COR-L47 (cell line): ENCODE measurements around the gene TAT.
A peak's percentile ranks its signal among the peaks of the same experiment; 100 is the strongest.

Experiments
- DNase-seq: peaks from one replicate; lab custom pipeline; 2025; lab: John Stamatoyannopoulos, UW

Gene TAT

DNA sequence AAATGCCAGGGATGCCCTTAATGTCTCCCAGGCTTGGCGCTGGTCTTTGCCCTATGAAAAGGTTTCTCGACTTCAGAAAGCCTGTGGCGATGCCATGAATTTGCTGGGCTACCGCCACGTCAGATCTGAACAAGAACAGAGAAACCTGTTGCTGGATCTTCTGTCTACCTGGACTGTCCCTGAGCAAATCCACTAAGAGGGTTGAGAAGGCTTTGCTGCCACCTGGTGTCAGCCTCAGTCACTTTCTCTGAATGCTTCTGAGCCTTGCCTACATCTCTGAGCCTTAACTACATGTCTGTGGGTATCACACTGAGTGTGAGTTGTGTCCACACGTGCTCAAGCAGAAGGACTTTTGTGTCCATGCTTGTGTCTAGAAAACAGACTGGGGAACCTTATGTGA lies 39.2 kb downstream of the TAT start:
- DNase-seq: peak; percentile 33

DNA sequence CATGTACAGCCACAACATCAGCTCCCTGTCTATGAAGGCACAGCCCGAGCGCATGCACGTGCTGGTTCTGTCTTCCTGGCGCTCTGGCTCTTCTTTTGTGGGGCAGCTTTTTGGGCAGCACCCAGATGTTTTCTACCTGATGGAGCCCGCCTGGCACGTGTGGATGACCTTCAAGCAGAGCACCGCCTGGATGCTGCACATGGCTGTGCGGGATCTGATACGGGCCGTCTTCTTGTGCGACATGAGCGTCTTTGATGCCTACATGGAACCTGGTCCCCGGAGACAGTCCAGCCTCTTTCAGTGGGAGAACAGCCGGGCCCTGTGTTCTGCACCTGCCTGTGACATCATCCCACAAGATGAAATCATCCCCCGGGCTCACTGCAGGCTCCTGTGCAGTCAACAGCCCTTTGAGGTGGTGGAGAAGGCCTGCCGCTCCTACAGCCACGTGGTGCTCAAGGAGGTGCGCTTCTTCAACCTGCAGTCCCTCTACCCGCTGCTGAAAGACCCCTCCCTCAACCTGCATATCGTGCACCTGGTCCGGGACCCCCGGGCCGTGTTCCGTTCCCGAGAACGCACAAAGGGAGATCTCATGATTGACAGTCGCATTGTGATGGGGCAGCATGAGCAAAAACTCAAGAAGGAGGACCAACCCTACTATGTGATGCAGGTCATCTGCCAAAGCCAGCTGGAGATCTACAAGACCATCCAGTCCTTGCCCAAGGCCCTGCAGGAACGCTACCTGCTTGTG lies 40.0 kb downstream of the TAT start:
- no peak for DNase-seq

DNA sequence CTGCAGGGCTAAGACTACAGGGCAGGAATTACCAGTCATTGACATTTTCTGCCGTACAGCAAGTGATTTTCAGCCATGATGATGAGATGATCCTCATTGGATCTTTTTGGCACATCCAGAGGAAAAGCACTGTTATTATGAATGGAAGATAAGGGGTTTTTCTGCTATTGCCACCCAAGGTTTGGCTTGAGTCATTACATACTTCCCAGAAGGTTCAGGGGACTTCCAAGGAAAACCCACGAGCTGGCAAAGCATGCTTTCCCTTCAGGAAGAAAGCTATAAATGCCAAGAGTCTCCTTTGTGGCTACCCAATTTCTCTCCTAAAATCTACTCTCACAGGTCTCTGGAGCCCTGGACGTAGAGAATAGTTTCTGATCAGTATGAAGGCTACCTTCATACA lies 44.5 kb downstream of the TAT start:
- DNase-seq: no peak

DNA sequence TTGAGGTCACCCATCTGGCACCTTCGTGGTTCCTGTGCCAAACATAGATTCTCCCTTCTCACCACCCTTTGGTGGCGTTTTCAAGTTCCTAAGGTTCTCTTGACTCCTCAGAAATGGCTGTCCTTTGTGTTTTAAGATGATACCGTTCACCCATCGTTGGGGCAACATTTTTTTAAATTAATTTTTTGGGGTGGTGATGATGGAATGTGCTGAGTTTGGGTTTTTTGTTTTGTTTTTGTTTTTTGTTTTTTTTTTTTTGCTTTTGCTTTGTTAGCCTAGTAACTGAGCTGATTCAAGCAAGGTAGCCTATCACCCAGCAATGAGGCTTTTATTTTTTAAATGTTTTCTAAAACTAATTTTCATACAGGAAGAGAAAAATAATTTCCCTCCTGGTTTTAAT lies 48.0 kb downstream of the TAT start:
- no peak for DNase-seq

DNA sequence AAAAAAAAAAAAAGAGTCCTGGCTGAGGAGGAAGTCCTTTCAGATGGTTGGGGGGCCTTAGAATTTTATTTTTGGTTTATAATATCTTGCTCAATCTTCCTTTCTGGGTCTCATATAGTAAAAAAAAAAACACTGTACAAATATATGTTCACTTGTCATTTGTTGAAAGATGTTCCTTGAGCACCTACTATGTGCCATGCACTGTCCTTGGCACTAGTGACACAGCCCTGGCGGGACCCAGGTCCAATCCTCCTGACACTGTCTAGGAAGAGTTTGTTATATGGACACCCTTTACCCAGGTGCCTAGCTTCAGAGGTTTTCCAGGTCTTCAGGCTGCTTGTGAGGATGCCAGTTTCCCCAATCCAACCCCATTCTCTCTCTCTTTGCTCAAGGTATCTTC lies 48.6 kb downstream of the TAT start:
- DNase-seq: no peak

DNA sequence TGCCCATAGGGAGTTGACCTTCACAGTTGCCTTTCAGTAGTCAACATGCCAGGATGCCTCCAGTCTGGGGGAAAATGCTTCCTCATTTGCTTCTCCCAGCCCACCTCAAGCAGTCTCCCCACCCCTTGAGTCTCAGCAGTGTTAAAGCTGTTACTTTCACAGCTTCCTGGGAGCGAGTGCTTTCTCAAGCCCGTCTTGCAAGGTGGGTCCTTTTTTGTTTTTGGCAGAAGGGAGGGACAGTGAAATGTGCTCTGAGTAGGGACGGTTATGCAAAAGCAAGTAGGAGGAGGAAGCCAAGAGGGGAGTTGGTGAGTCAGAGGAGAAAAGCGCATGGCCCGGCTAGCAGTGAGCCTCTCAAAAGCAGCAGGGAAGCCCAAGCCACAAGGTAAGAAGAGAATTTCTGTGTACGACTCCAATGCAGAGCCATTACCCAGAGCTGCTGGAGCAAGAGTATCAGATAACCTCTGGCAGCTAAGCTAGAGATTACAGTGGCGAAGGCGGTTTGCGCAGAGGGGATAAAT lies 50.7 kb downstream of the TAT start, which contains the start of gene CHST4:
TSS of gene CHST4 (plus strand) at position 316 of the 521 bp plus-strand sequence. CDS start 10,252 bp downstream, outside the sequence.
- DNase-seq: no peak

DNA sequence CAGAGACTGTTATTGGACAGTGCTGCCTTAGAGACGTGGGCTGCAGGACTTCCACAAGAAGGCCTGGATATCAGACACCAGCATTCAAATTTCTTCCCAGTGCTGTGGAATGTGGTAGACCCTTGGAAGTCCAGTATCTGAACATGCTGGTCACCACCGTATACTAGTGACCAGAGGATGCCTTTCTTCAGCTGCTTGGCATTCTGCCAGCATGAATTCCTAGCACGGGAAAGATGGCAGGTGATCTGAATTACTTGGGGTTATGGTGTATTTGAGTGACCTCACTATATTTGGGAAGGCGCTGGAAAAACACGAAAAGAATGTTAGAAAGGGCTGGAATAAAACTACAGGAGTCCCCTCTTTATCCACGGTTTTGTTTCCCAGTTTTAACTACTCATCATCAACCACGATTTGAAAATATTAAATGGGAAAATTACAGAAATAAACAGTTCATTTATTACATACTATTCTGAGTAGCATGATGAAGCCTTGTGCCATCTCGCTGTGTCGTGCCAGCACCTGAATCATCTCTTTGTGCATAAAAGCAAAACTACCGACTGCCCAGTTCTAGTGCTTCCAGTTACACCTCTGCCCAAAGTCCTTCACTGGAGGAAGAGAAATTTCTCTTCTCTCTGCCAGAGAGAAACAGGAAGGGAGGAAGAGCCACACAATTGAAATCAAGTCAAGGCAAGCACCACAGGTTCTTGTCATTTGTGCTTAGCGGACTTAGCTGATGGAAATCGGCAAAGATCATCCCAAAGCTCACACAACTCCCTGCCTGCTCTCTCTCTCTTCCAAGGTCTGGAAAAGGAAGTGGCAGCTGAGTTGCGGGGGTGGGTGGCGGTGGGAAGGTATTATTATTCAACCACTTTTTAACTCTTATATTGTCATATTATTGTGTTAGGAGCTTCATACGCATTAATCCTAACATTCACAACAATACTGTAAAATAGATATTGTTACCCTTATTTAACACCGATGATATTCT lies 52.0 kb downstream of the TAT start:
- no peak for DNase-seq

DNA sequence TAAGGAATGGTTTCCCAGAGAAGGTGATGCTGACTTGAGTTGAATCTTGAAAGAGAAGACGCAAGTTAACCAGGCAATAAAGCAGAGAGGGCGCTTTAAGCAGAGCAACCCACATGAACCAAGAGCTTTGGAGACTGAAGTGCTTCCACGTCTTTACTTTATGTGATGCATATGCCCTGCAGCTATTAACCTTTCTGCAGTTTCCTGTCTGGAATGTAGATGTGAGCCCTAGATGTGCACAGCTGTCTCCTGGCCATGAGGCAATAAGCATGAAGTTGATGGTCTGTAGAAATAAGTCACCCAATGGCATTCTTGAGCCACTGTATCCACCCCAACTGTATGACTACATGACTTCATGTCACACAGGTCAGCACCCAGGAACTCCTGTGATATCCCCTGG lies 56.3 kb downstream of the TAT start:
- DNase-seq: no peak
